Epithelial cell of proximal tubule (primary cell): ENCODE results near the gene OR4X1. TPM values are rescaled to one million over a fixed set of nuclear protein-coding genes. Genes with fewer than 3 reads are reported as not detected.
A peak's percentile ranks its signal among the peaks of the same experiment; 100 is the strongest.
"Not testable (repeated sequence)": the region's sequence is repeated elsewhere in the genome, so short reads cannot be mapped to it uniquely, and the experiment has no call there.

Source experiments
- DNase-seq: peaks from one replicate; pipeline ENCODE4 v3.0.0-alpha.2; 2011; ENCODE audit warnings: low read depth
- H3K4me3 ChIP-seq: 2 replicates; pipeline ENCODE4 v1.5.1; 2011; ENCODE audit warnings: low read depth, mild to moderate bottlenecking, low read length
- total RNA-seq: library from RNA; depleted of rRNA; stranded (reverse); fragments of >200 nt; gene quantifications from 2 replicates; pipeline ENCODE4 v1.2.3, GENCODE V29; 2015
- TF ChIP-seq, protein P1 (sequence below): conservative IDR thresholded peaks from 2 replicates; pipeline ENCODE4 v1.5.1; 2012; ENCODE audit warnings: low read depth, mild to moderate bottlenecking, low read length

The OR4X1 gene
- total RNA-seq, 1 donor from 2014 or later: not detected

GRCh38 chr11:48248902-48249301 lies 14.8 kb upstream of the OR4X1 start:
- no peak overlapping the region for H3K4me3 ChIP-seq
- TF ChIP-seq, protein P1, sequence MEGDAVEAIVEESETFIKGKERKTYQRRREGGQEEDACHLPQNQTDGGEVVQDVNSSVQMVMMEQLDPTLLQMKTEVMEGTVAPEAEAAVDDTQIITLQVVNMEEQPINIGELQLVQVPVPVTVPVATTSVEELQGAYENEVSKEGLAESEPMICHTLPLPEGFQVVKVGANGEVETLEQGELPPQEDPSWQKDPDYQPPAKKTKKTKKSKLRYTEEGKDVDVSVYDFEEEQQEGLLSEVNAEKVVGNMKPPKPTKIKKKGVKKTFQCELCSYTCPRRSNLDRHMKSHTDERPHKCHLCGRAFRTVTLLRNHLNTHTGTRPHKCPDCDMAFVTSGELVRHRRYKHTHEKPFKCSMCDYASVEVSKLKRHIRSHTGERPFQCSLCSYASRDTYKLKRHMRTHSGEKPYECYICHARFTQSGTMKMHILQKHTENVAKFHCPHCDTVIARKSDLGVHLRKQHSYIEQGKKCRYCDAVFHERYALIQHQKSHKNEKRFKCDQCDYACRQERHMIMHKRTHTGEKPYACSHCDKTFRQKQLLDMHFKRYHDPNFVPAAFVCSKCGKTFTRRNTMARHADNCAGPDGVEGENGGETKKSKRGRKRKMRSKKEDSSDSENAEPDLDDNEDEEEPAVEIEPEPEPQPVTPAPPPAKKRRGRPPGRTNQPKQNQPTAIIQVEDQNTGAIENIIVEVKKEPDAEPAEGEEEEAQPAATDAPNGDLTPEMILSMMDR: no peak
- DNase-seq: no peak

GRCh38 chr11:48261600-48261999 lies 2.1 kb upstream of the OR4X1 start:
- H3K4me3 ChIP-seq: no peak overlapping the region
- no peak for DNase-seq
- TF ChIP-seq, protein P1: no peak

DNA sequence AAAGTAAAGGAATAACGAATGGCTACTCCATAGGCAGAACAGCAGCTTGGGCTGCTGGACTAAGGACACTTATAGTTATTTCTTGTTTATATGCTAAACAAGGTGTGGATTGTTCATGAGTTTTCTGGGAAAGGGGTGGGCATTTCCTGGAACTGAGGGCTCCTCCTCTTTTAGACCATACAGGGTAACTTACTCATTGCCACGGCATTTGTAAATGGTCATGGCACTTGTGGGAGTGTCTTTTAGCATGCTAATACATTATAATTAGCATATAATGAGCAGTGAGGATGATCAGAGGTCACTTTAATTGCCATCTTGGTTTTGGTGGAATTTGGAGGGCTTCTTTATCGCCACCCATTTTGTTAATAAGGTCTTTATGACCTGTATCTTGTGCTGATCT lies 7.0 kb downstream of the OR4X1 start:
- TF ChIP-seq, protein P1: no peak
- no peak for DNase-seq
- no peak overlapping the region for H3K4me3 ChIP-seq

DNA sequence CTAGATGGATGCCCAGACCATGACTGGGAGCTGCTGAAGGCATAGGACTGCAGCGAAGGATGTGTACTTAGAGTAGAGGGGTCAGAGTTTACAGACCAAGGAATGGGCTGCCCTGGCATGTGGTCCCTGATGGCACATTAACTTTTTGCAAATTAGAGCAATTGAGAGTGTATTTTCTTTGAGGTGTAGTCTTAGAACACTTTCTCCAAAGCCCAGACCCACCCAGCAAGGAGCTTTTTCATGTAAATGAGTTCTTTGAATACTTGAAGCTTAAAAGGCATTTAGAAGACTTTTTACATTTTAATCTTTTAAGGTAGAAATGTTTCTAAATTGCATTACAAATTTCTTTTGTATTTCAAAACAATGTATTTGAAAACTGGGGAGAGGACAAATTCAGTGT lies 8.9 kb downstream of the OR4X1 start:
- no peak for DNase-seq
- H3K4me3 ChIP-seq: no peak overlapping the region
- TF ChIP-seq, protein P1: no peak

DNA sequence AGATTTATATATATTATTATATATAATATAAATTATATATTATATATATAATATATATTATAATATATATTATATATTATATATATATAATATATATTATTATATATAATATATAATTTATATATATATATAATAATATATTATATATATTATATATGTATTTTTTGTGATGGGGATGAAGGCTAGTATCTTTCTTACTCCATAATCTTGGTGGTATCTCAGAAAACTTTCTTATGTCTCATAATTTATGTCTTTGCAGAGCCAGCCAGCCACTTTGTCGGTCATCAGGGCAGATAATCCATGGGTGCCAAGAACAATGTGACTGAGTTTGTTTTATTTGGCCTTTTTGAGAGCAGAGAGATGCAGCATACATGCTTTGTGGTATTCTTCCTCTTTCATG lies 42.3 kb downstream of the OR4X1 start, which contains the start of gene OR4S1:
TSS of gene OR4S1 (plus strand) at position 301 of the 400 bp plus-strand sequence. CDS start at position 301, 0 bp downstream.
- DNase-seq: no peak
- TF ChIP-seq, protein P1: no peak

GRCh38 chr11:48307760-48308386 lies 44.2 kb downstream of the OR4X1 start:
- H3K4me3 ChIP-seq: no peak overlapping the region
- DNase-seq: peak; percentile 15
- TF ChIP-seq, protein P1: peak; percentile 98

More for the DNA sequence above, 42.3 kb downstream of the OR4X1 start, which contains the start of gene OR4S1:
- no peak within 1 kb of the TSS for H3K4me3 ChIP-seq

DNA sequence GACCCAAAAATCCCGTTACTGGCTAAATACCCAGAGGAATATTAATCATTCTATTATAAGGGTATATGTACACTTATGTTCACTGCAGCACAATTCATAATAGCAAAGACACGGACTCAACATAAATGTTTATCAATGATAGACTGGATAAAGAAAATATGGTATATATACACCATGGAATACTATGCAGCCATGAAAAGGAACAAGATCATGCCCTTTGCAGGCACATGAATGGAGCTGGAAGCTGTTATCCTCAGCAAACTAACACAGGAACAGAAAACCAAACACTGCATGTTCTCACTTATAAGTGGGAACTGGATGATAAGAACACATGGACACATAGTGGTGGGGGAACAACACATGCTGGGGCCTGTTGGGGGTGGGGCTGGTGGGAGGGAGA lies 49.9 kb downstream of the OR4X1 start:
- H3K4me3 ChIP-seq, DNase-seq: not testable (repeated sequence)

Other genes with a start within 250 kb of the OR4X1 start
- gene OR4B1, start 47.1 kb upstream of the OR4X1 start, total RNA-seq: not detected in 2 replicates
- gene OR4X2, start 18.8 kb upstream of the OR4X1 start, total RNA-seq: not detected in 2 replicates
- gene OR4S1, start 42.4 kb downstream of the OR4X1 start, total RNA-seq: not detected in 2 replicates
- gene OR4C3, start 61.1 kb downstream of the OR4X1 start, total RNA-seq: not detected in 2 replicates
- gene OR4C5, start 102.6 kb downstream of the OR4X1 start, total RNA-seq: not detected in 2 replicates
- gene OR4A47, start 224.9 kb downstream of the OR4X1 start, total RNA-seq: 0.14 TPM in 1 of 2 replicates, not detected in the other